Mesangial cell (primary cell): ENCODE data around the gene CYP26C1. TPM values are rescaled to one million over a fixed set of nuclear protein-coding genes. Genes with fewer than 3 reads are reported as not detected.

Experiments used
- total RNA-seq: library from RNA; depleted of rRNA; stranded (reverse); fragments of >200 nt; gene quantifications from 2 replicates; pipeline ENCODE4 v1.2.3, GENCODE V29; 2015

Gene CYP26C1
- total RNA-seq = 0.63 TPM in 1 of 2 replicates, not detected in the other

GRCh38 chr10:93059975-93060886 lies at the start of gene CYP26C1:
Gene CYP26C1, plus strand, starts transcription at chr10:93060798. Its CDS starts 466 bp downstream, at chr10:93061264.

DNA sequence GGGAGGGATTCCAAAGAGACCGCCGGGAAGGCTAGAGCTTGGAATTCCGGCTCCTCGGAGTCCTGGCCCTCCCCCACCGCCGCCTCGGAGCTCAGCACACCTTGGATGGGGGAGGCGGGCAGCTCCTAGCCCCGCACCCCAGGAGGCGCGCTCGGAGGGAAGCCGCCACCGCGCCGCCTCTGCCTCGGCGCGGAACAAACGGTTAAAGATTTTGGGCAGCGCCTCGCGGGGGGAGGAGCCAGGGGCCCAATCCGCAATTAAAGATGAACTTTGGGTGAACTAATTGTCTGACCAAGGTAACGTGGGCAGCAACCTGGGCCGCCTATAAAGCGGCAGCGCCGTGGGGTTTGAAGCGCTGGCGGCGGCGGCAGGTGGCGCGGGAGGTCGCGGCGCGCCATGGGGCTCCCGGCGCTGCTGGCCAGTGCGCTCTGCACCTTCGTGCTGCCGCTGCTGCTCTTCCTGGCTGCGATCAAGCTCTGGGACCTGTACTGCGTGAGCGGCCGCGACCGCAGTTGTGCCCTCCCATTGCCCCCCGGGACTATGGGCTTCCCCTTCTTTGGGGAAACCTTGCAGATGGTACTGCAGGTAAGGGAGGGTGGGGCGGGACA lies 13.0 kb downstream of the CYP26C1 start, which contains the start of gene CYP26A1:
CYP26A1 (plus strand) TSS at position 355 of the 608 bp plus-strand sequence; CDS start at position 397, 42 bp downstream.

Other genes with a start within 250 kb of the CYP26C1 start
- gene EXOC6, start 212.3 kb upstream of the CYP26C1 start, total RNA-seq = 3.7 and 4.7 TPM in 2 replicates
- gene CYP26A1, start 13.1 kb downstream of the CYP26C1 start, total RNA-seq = 1.0 TPM in 1 of 2 replicates, not detected in the other